Activated naive CD8-positive, alpha-beta T cell treated with anti-CD3 and anti-CD28 coated beads, Interleukin-2, amount 10 ng/mL, durations not matched to agents 7 days and 5 days (primary cell): Measurements from ENCODE around the gene IL23A. TPM values are rescaled to one million over a fixed set of nuclear protein-coding genes. Genes with fewer than 3 reads are reported as not detected.
"Not testable (repeated sequence)": the region's sequence is repeated elsewhere in the genome, so short reads cannot be mapped to it uniquely, and the experiment has no call there.

ENCODE experiments used
- ATAC-seq: fragments of 150-1000 bp; cut with Tn5 transposase; one replicate; pipeline ENCODE4 v1.10.0; 2021; ENCODE audit warnings: low read depth, moderate library complexity
- POLR2A ChIA-PET: fragments of 350-600 bp; sonication (Branson Sonifier 250); formaldehyde crosslinking; loops from one replicate; lab custom pipeline; 2021; ENCODE audit warnings: antibody characterized with exemption; lab: Charles Lee
- DNase-seq: peaks from one replicate; pipeline ENCODE4 v3.0.0; 2021
- H3K27ac Mint-ChIP-seq: one replicate; pipeline ENCODE4 v1.8.0; 2022; ENCODE audit warnings: mild to moderate bottlenecking, mixed read lengths
- H3K27me3 Mint-ChIP-seq: one replicate; pipeline ENCODE4 v1.8.0; 2022; ENCODE audit warnings: mild to moderate bottlenecking, moderate library complexity, mixed read lengths
- H3K36me3 Mint-ChIP-seq: one replicate; pipeline ENCODE4 v1.8.0; 2021; ENCODE audit warnings: mild to moderate bottlenecking, mixed read lengths
- H3K4me1 Mint-ChIP-seq: one replicate; pipeline ENCODE4 v1.8.0; 2021; ENCODE audit warnings: mixed read lengths
- H3K4me3 Mint-ChIP-seq: one replicate; pipeline ENCODE4 v1.8.0; 2022; ENCODE audit warnings: mild to moderate bottlenecking, moderate library complexity, mixed read lengths
- H3K9me3 Mint-ChIP-seq: one replicate; pipeline ENCODE4 v1.8.0; 2021; ENCODE audit warnings: mixed read lengths
- total RNA-seq, 2 experiments: library from RNA; stranded (reverse); gene quantifications; one replicate each; pipeline ENCODE4 v1.2.3, GENCODE V29; 2021

The IL23A gene
- total RNA-seq, 2 experiments from 2014 or later, result 10.2 to 10.9 TPM

DNA sequence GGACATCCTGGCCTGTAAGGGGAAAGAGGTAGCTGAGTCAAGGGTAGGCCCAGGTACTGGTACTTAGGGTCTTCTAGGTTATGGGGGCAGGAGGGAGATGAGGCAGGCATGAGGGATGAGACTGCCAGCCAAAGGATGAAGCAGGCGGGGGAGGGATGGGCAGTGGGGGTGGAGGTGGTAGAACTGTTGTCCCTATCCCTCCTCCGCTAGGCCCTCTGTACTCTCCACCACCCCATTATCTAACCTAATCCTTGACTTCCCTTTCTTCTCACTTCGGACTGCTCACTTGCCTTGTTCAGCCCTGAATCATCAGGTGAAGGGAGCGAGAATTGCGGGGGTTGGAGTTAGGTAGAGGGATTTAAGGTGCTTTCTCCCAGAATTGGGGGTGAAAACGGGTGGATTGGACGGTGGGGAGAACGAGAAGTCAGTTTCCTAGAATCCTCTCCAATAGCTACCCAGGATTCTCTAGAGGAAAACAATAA lies 5.4 kb upstream of the IL23A start:
- peak overlapping the region; percentile 94 for H3K27ac Mint-ChIP-seq
- H3K36me3 Mint-ChIP-seq, result peaks cover 5% of the 10 kb centered on the region
- H3K4me3 Mint-ChIP-seq, result peak overlapping the region; percentile 92
- POLR2A ChIA-PET, result interaction anchor here (0.6 to 5.0 kb wide), 8 partner anchors 10 to 132 kb away, joined by 3 to 40 read pairs (median 4); partner anchors contain the start of genes CNPY2, CS and STAT2
- DNase-seq, result no peak
- no peaks in the 10 kb centered on the region for H3K9me3 Mint-ChIP-seq
- no peaks in the 10 kb centered on the region for H3K27me3 Mint-ChIP-seq
- H3K4me1 Mint-ChIP-seq, result peaks cover 26% of the 10 kb centered on the region
- peak; percentile 2 for ATAC-seq

DNA sequence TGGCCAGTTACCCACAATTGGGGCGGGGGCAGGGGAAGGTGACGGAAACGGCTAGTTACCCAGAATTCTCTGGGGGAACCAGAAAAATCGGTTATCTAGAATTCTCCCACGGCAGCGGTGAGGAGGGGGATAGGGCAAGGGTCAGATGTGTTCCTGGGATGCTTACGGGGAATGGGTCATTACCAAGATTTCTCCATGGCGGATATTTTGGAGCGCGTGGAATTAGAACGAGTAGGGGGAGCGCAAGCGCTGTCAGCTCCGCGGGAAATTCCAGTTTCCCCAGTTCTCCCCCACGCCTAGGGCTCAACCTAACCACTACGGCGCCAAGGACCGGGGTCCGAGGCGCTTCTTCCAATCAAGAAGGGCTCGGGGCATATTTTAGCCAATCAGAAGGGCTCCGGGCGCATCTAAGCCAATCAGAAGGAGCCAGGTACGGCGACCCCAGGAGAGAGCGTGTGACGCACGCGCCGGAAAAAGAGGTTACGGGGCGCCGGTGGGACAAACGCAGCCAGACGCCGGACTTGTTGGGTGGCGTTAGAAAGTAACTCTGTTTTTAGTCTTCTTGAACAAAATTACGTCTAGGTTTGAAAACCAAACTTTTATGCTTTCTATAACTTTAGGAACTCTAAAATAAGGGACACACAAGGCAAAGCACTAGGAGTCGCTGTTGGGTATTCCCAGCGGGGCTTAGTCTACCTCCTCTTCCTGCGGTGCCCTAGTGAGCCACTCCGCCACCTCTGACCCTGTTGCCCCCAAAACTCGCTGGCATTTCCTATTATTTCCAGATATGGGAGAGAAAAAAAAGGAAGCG lies 4.8 kb upstream of the IL23A start, which contains the start of gene PAN2:
PAN2 (minus strand) TSS at position 322 of the 811 bp plus-strand sequence. CDS start 906 bp downstream, outside the sequence.
- no peaks in the 10 kb centered on the region for H3K9me3 Mint-ChIP-seq
- DNase-seq (peak; percentile 89), ATAC-seq (peak; percentile 91)
- H3K4me3 Mint-ChIP-seq, result peak within 1 kb of the TSS; percentile 92
- POLR2A ChIA-PET, result interaction anchor here (0.6 to 5.0 kb wide), 7 partner anchors 9 to 131 kb away, joined by 3 to 40 read pairs (median 5); partner anchors contain the start of genes CNPY2 and STAT2
- peaks cover 32% of the 10 kb centered on the region for H3K4me1 Mint-ChIP-seq
- peak within 1 kb of the TSS; percentile 94 for H3K27ac Mint-ChIP-seq
- H3K36me3 Mint-ChIP-seq, result peaks cover 7% of the 10 kb centered on the region
- H3K27me3 Mint-ChIP-seq, result no peaks in the 10 kb centered on the region

DNA sequence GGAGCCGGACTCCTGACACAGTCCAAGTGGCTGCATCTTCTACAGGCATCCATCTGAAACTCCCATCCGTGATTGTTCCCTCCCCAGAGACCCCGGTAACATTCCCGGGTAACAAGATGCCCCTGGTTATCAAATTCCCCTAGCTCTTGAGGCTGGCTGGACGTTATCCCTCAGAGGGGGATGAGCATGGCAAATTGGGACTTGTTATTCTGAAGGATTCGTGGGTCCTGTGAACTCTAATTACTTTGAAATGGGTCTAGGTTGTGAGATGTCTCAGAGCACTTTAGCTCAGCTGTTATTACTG lies 4.2 kb upstream of the IL23A start:
- H3K27ac Mint-ChIP-seq, result peak overlapping the region; percentile 94
- peaks cover 9% of the 10 kb centered on the region for H3K36me3 Mint-ChIP-seq
- H3K27me3 Mint-ChIP-seq, result no peaks in the 10 kb centered on the region
- POLR2A ChIA-PET, result interaction anchor here (1.8 to 5.0 kb wide), 2 partner anchors 19 to 25 kb away, joined by 17 to 40 read pairs; partner anchors contain the start of genes CNPY2 and STAT2
- DNase-seq, result no peak
- no peak for ATAC-seq
- no peaks in the 10 kb centered on the region for H3K9me3 Mint-ChIP-seq
- H3K4me3 Mint-ChIP-seq, result peak overlapping the region; percentile 92
- peaks cover 37% of the 10 kb centered on the region for H3K4me1 Mint-ChIP-seq

DNA sequence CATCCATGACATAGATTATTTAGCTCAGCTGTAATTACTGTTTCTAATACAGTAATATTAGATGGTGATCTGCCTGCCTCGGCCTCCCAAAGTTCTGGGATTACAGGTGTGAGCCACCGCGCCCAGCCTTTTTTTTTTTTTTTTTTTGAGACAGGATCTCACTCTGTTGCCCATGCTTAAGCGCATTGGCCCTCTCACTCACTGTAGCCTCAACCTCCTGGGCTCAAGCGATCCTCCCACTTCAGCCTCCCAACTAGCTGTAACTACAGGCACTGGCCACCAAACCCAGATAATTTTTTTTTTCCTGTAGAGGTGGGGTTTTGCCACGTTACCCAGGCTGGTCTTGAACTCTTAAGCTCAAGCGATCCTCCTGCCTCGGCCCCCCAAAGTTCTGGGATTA lies 3.2 kb upstream of the IL23A start:
- POLR2A ChIA-PET, result interaction anchor here (0.7 to 5.0 kb wide), 3 partner anchors 20 to 267 kb away, joined by 6 to 40 read pairs (median 28); partner anchors contain the start of genes CNPY2 and STAT2
- H3K4me3 Mint-ChIP-seq, result peak overlapping the region; percentile 28
- not testable (repeated sequence) for H3K27ac Mint-ChIP-seq, DNase-seq, H3K9me3 Mint-ChIP-seq, ATAC-seq, H3K27me3 Mint-ChIP-seq, H3K36me3 Mint-ChIP-seq
- H3K4me1 Mint-ChIP-seq, result peaks cover 42% of the 10 kb centered on the region

DNA sequence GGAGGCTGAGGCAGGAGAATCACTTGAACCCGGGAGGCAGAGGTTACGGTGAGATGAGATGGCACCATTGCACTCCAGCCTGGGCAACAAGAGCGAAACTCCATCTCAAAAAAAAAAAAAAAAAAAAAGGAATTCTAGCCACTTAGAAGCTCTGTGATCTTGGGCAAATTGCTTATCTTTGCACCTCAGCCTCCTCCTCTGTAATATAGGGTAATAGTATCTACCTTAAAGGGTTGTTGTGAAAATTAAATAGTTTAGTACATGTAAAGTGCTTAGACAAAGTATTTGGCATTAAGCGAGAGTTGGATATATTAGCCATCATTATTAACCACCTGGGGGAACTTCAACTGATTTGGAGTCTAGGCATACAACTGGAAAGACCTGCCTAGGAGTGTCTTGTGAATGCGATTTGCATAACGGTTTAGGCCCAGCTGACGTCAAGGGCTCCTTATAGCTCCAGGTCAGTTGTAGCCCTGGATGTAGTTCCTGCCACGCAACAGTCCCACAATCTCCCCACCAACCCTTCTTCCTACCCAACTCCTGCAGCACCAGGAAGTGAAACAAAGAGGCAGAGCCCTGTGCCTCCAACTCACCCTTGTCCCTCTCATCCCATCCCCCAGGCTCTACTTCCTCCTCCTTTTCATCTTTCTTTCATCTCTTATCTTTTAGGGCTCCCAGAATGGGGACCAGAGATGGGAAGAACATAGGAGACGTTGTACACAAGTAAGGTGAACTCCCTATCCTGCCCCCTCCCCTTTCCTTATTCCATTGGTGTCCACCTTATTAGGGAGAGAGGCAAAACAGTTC lies 2.1 kb upstream of the IL23A start:
- Mint-ChIP-seq H3K27ac (peak overlapping the region; percentile 60), H3K4me1 (peaks cover 42% of the 10 kb centered on the region), H3K27me3 (no peaks in the 10 kb centered on the region), H3K4me3 (no peak overlapping the region), H3K9me3 (no peaks in the 10 kb centered on the region), H3K36me3 (peaks cover 12% of the 10 kb centered on the region)
- ATAC-seq (no peak), DNase-seq (no peak)
- POLR2A ChIA-PET, result interaction anchor here (4.8 to 5.0 kb wide), 2 partner anchors 21 to 23 kb away, joined by 28 to 40 read pairs; partner anchors contain the start of genes CNPY2 and STAT2

DNA sequence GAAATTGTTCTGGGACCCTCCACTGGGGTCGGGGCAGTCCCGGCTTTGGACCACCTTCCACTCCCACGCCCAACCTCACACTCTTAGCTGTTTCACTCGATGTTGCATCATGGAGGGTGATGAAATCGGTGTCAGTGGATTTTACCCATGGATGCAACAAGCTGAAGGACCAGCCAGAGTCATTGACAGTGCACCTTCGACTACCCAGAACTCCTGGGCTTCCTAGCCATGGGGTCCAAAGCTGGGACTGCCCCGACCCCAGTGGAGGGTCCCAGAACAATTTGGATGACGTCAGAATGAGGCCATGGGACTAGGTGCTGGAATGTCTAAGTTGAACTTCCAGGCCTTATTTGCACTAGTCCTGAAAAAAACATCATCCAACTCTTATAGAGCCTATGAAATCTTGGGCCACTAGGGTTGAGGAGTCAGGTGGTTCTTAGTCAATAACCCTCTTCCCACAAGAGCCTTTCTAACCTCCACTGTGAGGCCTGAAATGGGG lies 882 bp upstream of the IL23A start:
- no peak overlapping the region for H3K4me3 Mint-ChIP-seq
- no peaks in the 10 kb centered on the region for H3K27me3 Mint-ChIP-seq
- peaks cover 17% of the 10 kb centered on the region for H3K36me3 Mint-ChIP-seq
- H3K4me1 Mint-ChIP-seq, result peaks cover 40% of the 10 kb centered on the region
- DNase-seq (no peak), ATAC-seq (no peak)
- POLR2A ChIA-PET, result interaction anchor here (1.2 to 15.3 kb wide), 10 partner anchors 10 to 220 kb away, joined by 3 to 153 read pairs (median 4); partner anchors contain the start of genes APOF, CNPY2, COQ10A and SMARCC2
- peak overlapping the region; percentile 100 for H3K27ac Mint-ChIP-seq
- no peaks in the 10 kb centered on the region for H3K9me3 Mint-ChIP-seq

DNA sequence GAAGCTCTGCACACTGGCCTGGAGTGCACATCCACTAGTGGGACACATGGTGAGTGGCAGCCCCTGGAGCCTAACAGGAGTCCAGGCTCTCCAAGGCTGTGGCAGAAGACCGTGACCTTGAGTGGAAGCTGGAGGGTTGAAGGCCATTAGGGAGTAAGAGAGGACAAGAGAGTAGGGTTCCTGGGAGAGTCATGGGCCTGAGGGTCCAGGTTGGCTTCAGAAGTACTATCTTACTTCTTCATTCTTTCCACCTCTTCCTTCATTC lies 406 bp downstream of the IL23A start:
- POLR2A ChIA-PET, result interaction anchor here (0.6 to 15.3 kb wide), 12 partner anchors 8 to 222 kb away, joined by 3 to 153 read pairs (median 4); partner anchors contain the start of genes APOF, CNPY2, COQ10A and RNF41
- Mint-ChIP-seq H3K9me3 (no peaks in the 10 kb centered on the region), H3K4me3 (peak overlapping the region; percentile 88), H3K27ac (peak overlapping the region; percentile 100), H3K4me1 (peaks cover 41% of the 10 kb centered on the region), H3K36me3 (peaks cover 24% of the 10 kb centered on the region), H3K27me3 (no peaks in the 10 kb centered on the region)
- DNase-seq, result no peak
- ATAC-seq, result no peak

DNA sequence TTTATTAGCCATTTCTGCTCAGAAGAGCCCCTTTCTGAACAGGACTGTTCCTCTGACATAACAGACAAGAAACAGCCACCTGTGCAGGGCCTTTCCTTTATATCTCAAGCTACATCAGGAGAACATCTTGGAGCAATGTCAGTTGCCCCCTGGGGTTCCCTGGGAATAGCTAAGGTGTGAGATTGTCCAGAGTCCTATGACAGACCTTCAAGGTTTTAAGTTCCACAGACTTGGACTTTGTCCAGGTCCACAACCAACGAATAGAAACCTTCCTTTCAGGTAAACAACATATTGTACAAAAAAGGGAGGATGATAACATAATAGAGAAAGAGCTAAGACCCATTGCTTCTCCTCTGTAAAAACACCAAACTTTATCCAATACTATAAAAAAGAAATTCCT lies 2.9 kb downstream of the IL23A start:
- Mint-ChIP-seq H3K9me3 (no peaks in the 10 kb centered on the region), H3K4me3 (no peak overlapping the region), H3K27me3 (no peaks in the 10 kb centered on the region), H3K4me1 (peaks cover 34% of the 10 kb centered on the region), H3K27ac (no peak overlapping the region), H3K36me3 (peaks cover 29% of the 10 kb centered on the region)
- no peak for ATAC-seq
- DNase-seq, result no peak
- POLR2A ChIA-PET, result interaction anchor here (1.2 to 15.3 kb wide), 2 partner anchors 17 to 108 kb away, joined by 3 to 153 read pairs; partner anchors contain the start of genes STAT2 and TIMELESS

DNA sequence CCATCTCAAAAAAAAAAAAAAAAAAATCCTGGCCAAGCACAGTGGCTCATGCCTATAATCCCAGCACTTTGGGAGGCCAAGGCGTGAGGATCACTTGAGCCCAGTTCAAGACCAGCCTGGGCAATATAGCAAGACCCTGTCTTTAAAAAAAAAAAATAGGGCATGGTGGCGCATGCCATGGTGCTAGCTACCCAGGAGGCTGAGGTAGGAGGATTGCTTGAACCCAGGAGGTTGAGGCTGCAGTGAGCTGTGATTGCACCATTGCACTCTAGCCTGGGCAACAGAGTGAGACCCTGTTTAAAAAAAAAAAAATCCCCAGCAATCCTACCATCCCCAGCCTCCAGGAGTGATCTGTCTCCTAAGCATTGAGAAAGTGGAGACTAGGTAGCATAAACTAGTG lies 3.6 kb downstream of the IL23A start:
- DNase-seq, H3K4me3 Mint-ChIP-seq, H3K27me3 Mint-ChIP-seq, H3K27ac Mint-ChIP-seq, H3K9me3 Mint-ChIP-seq, ATAC-seq: not testable (repeated sequence)
- Mint-ChIP-seq H3K4me1 (peaks cover 28% of the 10 kb centered on the region), H3K36me3 (peaks cover 33% of the 10 kb centered on the region)
- POLR2A ChIA-PET, result interaction anchor here (2.1 to 15.3 kb wide), 2 partner anchors 9 to 16 kb away, joined by 9 to 153 read pairs; partner anchors contain the start of gene STAT2

DNA sequence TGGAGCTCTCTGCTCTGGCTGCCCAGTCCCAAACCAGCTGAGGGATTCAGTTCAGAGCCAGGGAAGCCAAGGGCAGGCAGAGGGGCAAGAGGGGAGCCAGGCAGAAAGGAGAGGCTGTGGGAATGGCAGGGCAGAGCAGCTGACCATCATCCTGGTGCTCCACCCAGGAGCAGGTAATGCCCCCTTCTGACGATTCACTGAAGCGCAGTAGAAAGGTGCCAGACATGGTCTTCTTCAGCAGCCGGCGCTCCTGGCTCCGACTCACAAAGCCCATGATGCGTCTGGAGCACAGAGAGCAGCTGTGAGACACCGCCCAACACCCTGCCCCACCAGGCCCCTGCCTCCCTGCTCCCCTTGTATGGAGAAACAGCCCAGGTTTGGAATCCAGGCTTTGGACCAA lies 8.0 kb downstream of the IL23A start:
- POLR2A ChIA-PET, result interaction anchor here (0.7 to 15.3 kb wide), 4 partner anchors 8 to 299 kb away, joined by 3 to 153 read pairs (median 18); partner anchors contain the start of genes CNPY2, IL23A and STAT2
- H3K4me1 Mint-ChIP-seq, result peaks cover 8% of the 10 kb centered on the region
- peaks cover 51% of the 10 kb centered on the region for H3K36me3 Mint-ChIP-seq
- ATAC-seq (peak; percentile 12), DNase-seq (no peak)
- no peak overlapping the region for H3K4me3 Mint-ChIP-seq
- no peaks in the 10 kb centered on the region for H3K27me3 Mint-ChIP-seq
- H3K27ac Mint-ChIP-seq, result peak overlapping the region; percentile 20
- H3K9me3 Mint-ChIP-seq, result no peaks in the 10 kb centered on the region

DNA sequence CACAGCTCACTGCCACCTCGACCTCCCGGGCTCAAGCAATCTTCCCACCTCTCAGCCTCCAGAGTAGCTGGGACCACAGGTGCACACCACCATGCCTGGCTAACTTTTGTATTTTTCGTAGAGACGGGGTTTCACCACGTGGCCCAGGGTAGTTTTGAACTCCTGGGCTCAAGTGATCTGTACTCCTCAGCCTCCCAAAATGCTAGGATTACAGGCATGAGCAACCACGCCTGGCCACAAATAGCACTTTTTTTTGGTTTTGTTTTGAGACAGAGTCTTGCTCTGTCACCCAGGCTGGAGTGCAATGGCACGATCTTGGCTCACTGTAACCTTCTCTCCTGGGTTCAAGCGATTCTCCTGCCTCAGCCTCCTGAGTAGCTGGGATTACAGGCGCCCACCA lies 8.6 kb downstream of the IL23A start:
- H3K27ac Mint-ChIP-seq, H3K4me3 Mint-ChIP-seq, ATAC-seq, H3K9me3 Mint-ChIP-seq, H3K4me1 Mint-ChIP-seq, H3K27me3 Mint-ChIP-seq, DNase-seq: not testable (repeated sequence)
- H3K36me3 Mint-ChIP-seq, result peaks cover 47% of the 10 kb centered on the region
- POLR2A ChIA-PET, result interaction anchor here (0.7 to 15.3 kb wide), 5 partner anchors 9 to 299 kb away, joined by 3 to 153 read pairs (median 12); partner anchors contain the start of genes CNPY2, IL23A and STAT2

DNA sequence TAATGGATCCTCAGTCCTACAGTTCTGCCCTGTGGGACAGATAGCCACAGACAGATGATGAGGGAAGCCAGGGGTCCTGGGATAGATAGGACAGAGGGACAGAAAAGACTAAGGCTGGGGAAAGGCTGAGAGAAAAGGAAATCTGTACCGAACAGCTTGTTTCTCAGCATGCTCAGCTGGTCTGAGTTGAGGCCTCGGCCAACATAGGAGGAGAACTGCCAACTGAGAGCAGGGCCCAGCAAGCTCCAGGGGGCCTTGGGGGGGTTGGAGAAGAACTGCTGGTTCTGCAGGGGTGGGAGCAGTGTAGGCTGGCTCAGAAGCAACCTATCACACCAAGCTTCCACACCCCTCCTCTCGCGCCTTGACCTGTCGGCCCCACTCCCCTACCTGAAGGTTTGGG lies 10.1 kb downstream of the IL23A start:
- H3K36me3 Mint-ChIP-seq, result peaks cover 38% of the 10 kb centered on the region
- POLR2A ChIA-PET, result interaction anchor here (1.4 to 15.3 kb wide), 4 partner anchors 10 to 100 kb away, joined by 3 to 153 read pairs (median 11); partner anchors contain the start of genes CNPY2, IL23A, STAT2 and TIMELESS

More for the DNA sequence above, 10.1 kb downstream of the IL23A start:
- ATAC-seq, result no peak
- Mint-ChIP-seq H3K4me1 (peaks cover 3% of the 10 kb centered on the region), H3K4me3 (no peak overlapping the region), H3K9me3 (no peaks in the 10 kb centered on the region), H3K27me3 (no peaks in the 10 kb centered on the region), H3K27ac (no peak overlapping the region)
- no peak for DNase-seq
